ENCODE data around the gene PIP5K1B. TPM values are rescaled to one million over a fixed set of nuclear protein-coding genes. Genes with fewer than 3 reads are reported as not detected.
A peak's percentile ranks its signal among the peaks of the same experiment; 100 is the strongest.

PIP5K1B gene
- total RNA-seq, 1 experiment from 2014 or later = 5.2 TPM

- TF ChIP-seq ZNF281 (CRISPR knock-in tag; IDR thresholded peaks at IDR 0.05) (no peak), TEAD4 (CRISPR knock-in tag; IDR thresholded peaks at IDR 0.05) (no peak), E2F4 (CRISPR knock-in tag; IDR thresholded peaks at IDR 0.05; ENCODE audit: borderline replicate concordance, low read depth) (no peak), PRDM15 (CRISPR knock-in tag; IDR thresholded peaks at IDR 0.05) (no peak)
Observed at GRCh38 chr9:68867066-68867465, 162.0 kb downstream of the PIP5K1B start (continued).

- peak overlapping the region; percentile 91 for H3K27ac Mint-ChIP-seq
- ChIA-PET CTCF (interaction anchor here (1.2 kb wide), 1 partner anchor 24 kb away, joined by 7 read pairs; no protein-coding TSS in a partner anchor), POLR2A (no interaction called here)
- H3K9me3 Mint-ChIP-seq = no peaks in the 10 kb centered on the region
- no peak overlapping the region for H3K4me3 Mint-ChIP-seq
- DNase-seq (ENCODE audit: low spot score) = peak; percentile 42
- peaks cover 6% of the 10 kb centered on the region for H3K36me3 Mint-ChIP-seq
- TF ChIP-seq ETV6 (CRISPR knock-in tag; IDR thresholded peaks at IDR 0.05) = no peak
- TF ChIP-seq HMGXB4 (CRISPR knock-in tag; IDR thresholded peaks at IDR 0.05) = no peak
- TF ChIP-seq MXD4 (CRISPR knock-in tag; IDR thresholded peaks at IDR 0.05; ENCODE audit: borderline replicate concordance) = no peak
- no peak for TF ChIP-seq CDX4 (CRISPR knock-in tag; IDR thresholded peaks at IDR 0.05; ENCODE audit: borderline replicate concordance)
- TF ChIP-seq SP1 (CRISPR knock-in tag; conservative IDR thresholded peaks at IDR 0.05) = no peak
- TF ChIP-seq FOXP4 (CRISPR knock-in tag; IDR thresholded peaks at IDR 0.05) = no peak
- no peak for TF ChIP-seq ZNF423 (CRISPR knock-in tag; IDR thresholded peaks at IDR 0.05)
- no peak for TF ChIP-seq E2F4 (CRISPR knock-in tag; IDR thresholded peaks at IDR 0.05; ENCODE audit: borderline replicate concordance, low read depth)
- TF ChIP-seq JUN (CRISPR knock-in tag; IDR thresholded peaks at IDR 0.05) = no peak
- no peak for TF ChIP-seq ZNF512 (CRISPR knock-in tag; IDR thresholded peaks at IDR 0.05; ENCODE audit: borderline replicate concordance)
- no peak for TF ChIP-seq ZNF263 (CRISPR knock-in tag; IDR thresholded peaks at IDR 0.05; ENCODE audit: low read depth)
- no peak for TF ChIP-seq ATF1 (CRISPR knock-in tag; IDR thresholded peaks at IDR 0.05)
- TF ChIP-seq NR3C1 (CRISPR knock-in tag; conservative IDR thresholded peaks at IDR 0.05; ENCODE audit: low read depth) = no peak
- H3K27me3 Mint-ChIP-seq (ENCODE audit: low read depth) = no peaks in the 10 kb centered on the region
- peaks cover 79% of the 10 kb centered on the region for H3K4me1 Mint-ChIP-seq
- ATAC-seq = peak; percentile 7; the same call in 1 of the 2 replicates
Observed at GRCh38 chr9:68869022-68869421, 164.0 kb downstream of the PIP5K1B start.

Measured in WTC11 (cell line).